ENCODE measurements around the gene SPRR5. TPM values are rescaled to one million over a fixed set of nuclear protein-coding genes. Genes with fewer than 3 reads are reported as not detected.

SPRR5 gene
- total RNA-seq, 1 experiment from 2014 or later = not detected

DNA sequence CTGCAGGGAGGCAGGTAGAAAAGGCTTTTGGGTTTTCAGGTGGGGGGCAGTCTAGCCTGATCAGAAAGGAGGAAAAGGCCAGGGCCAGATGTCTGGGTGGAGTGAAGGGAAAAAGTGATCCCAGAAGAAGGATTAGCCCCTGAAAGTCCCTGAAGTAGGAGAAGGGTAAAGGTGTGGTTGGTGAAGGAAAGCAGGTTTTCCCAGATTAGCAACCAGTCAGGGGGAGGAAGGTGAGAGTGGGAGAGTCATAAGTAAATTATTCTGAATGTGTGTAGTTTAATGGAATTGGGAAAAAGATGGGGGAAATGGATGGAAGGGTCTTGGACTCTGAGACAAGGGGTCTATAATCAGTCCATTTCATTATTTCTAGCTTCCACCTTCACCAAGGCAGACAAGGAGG, 36.2 kb downstream of the SPRR5 start:
- no peak for DNase-seq (ENCODE audit: low read depth)

DNA sequence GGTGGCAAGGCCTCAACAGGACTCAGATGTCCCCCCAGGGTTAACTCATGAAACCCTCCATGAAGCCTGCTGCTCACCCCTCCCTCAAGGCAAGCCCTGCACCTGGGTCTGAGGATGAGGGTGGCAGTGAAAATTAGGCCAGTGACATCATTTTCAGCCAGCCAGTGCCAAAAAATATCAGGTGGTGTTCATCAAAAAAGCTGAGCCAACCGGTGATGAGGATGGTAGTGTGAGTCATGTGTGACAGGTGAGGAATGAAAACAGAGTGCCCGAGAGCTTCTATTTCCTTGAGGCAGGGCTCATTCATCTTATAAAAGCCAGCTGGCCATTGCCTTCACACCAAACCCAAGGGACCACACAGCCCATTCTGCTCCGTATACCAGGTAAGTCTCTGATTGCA, 36.7 kb downstream of the SPRR5 start, which contains the start of gene SPRR1A:
Gene SPRR1A (plus strand): TSS at position 339 of the 400 bp plus-strand sequence. CDS start 1,150 bp downstream, outside the sequence.
- DNase-seq (ENCODE audit: low read depth) = no peak

DNA sequence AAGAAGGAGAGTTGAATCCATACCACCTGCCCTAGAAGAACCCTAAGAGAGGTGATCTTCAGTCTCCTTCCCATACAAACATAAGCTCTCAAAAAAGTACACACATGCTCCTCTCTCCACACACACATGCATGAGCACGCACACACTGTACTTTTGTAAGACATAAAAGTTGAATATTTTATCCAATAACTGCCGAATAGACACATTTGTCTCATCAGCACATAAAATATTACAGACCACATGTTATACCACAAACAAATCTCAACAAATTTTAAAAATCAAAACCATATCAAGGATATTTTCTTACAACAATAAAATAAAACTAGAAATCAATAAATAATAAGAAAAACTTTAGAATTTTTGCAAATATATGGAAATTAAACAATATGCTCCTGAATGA, 39.6 kb downstream of the SPRR5 start:
- DNase-seq (ENCODE audit: low read depth) = no peak

DNA sequence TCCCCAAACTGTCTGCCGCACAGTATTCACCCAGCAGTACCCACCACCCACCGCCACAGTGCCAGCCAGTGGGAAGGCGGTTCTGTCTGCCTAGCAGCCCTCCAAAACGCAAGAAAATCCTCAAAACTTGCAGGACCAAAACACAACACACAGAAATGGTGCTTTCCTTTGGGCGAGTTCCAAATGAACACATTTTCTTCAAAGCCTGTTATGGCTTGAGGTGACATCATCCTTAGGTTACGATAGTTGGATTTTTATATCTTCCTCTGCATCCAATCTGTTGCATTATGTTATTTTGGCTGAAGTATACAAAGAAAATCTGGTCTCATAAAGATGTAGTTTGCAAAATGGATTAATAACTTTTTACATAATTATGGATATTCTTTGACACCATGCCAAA, 46.2 kb downstream of the SPRR5 start:
- no peak for DNase-seq (ENCODE audit: low read depth)

DNA sequence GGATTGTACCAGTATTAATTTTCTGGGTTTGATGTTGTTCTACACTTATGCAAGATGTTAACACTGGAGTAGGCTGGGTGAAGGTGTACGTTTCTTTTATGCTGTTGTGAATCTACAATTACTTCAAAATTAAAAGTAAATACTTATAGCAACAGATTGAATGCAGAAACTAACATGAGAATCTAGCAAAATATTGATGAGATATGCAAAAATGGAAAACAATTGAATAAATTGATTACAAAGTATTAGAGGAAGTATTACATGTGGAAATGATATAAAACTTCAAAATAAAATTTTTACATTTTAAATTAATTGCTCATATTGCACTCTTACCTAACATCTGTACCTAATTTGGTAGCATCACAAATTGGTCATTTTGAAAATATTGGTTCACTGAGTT, 48.8 kb downstream of the SPRR5 start:
- no peak for DNase-seq (ENCODE audit: low read depth)

DNA sequence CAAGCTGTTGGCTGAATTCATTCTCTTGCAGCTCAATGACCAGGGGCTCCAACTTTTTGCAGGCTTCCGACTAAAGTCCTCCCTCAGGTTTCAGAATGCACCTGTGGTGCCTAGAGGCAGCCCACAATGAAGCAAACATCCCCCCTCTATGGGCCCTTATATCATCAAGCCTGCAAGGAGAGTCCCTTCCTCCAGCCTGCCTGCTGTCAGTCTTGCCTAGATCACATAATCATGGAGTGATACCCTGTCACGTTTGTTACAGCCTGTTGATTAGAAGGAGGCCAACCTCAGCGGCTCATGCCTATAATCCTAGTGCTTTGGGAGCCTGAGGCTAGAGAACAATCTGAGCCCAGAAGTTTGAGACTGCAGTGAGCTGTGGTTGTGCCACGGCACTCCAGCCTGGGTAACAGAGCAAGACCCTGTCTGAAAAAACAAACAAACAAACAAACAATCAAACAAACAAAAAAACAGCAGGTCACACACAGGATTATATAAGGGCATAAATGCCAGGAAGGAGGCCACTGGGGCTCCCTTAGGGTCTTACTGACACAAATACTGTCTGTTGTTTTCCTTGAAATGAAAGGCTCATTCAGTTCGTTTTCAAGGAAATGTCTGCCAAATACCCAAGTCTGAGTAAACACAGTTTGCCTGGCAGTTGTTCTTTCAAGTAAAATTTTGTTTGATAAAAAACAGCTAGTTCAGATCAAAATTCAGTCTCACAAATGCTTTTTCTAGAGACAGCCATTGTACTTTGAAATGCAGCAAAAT, 49.8 kb downstream of the SPRR5 start:
- no peak for DNase-seq (ENCODE audit: low read depth)

DNA sequence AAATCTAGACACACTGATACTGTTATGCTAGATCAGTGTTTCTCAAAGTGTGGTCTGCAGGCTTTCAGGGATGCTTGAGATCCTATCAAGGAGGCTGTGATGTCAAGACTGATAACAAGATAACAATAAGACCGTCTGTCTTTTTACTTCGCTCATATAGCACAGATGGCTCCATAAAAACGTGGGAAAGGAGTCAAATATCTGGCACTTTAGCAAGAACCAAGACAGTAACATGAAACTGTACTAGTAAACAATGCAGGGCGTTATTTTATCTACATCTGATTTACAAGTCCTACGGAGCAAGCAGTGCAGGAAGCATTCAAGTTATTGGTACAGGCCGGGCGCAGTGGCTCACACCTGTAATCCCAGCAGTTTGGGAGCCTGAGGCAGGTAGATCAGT, 50.9 kb downstream of the SPRR5 start:
- DNase-seq (ENCODE audit: low read depth) = no peak

DNA sequence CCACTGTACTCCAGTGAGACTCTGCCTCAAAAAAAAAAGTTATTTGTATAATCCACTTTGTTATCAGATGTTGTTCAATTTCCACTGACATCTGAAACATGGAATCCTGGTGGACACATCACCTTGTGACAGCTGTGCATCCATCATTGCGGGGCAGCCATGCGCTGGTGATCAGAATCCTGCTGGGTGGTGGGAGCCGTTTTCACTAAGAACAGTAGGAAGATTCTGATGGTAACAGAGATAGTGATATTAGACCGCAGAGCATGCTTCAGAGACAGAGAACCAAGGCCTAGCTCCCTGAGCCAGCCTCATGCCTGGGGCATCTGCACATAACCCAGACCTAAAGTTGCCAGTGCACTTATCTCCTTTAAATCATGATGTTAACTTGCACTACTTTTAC, 51.5 kb downstream of the SPRR5 start:
- DNase-seq (ENCODE audit: low read depth) = no peak

Other genes starting within 250 kb of the SPRR5 start
- not detected in 2 replicates for gene LCE2A, start 248.9 kb upstream of the SPRR5 start, total RNA-seq (2014; rRNA removed; shearing (Covaris generic))
- gene LCE4A, start 239.0 kb upstream of the SPRR5 start, total RNA-seq (2014; rRNA removed; shearing (Covaris generic)) = not detected in 2 replicates
- gene KPRP, start 189.2 kb upstream of the SPRR5 start, total RNA-seq (2014; rRNA removed; shearing (Covaris generic)) = not detected in 2 replicates
- not detected in 2 replicates for gene LCE1F, start 172.1 kb upstream of the SPRR5 start, total RNA-seq (2014; rRNA removed; shearing (Covaris generic))
- gene LCE1E, start 160.9 kb upstream of the SPRR5 start, total RNA-seq (2014; rRNA removed; shearing (Covaris generic)) = not detected in 2 replicates
- gene LCE1D, start 150.5 kb upstream of the SPRR5 start, total RNA-seq (2014; rRNA removed; shearing (Covaris generic)) = not detected in 2 replicates
- not detected in 2 replicates for gene LCE1C, start 140.6 kb upstream of the SPRR5 start, total RNA-seq (2014; rRNA removed; shearing (Covaris generic))
- not detected in 2 replicates for gene LCE1B, start 135.2 kb upstream of the SPRR5 start, total RNA-seq (2014; rRNA removed; shearing (Covaris generic))
- gene LCE1A, start 119.7 kb upstream of the SPRR5 start, total RNA-seq (2014; rRNA removed; shearing (Covaris generic)) = not detected in 2 replicates
- not detected in 2 replicates for gene LCE6A, start 104.3 kb upstream of the SPRR5 start, total RNA-seq (2014; rRNA removed; shearing (Covaris generic))
- gene LCE7A, start 87.2 kb upstream of the SPRR5 start, total RNA-seq (2014; rRNA removed; shearing (Covaris generic)) = not detected in 2 replicates
- not detected in 2 replicates for gene SMCP, start 68.9 kb upstream of the SPRR5 start, total RNA-seq (2014; rRNA removed; shearing (Covaris generic))
- gene IVL, start 38.7 kb upstream of the SPRR5 start, total RNA-seq (2014; rRNA removed; shearing (Covaris generic)) = not detected in 2 replicates
- not detected in 2 replicates for gene SPRR4, start 23.4 kb downstream of the SPRR5 start, total RNA-seq (2014; rRNA removed; shearing (Covaris generic))
- not detected in 2 replicates for gene SPRR1A, start 36.9 kb downstream of the SPRR5 start, total RNA-seq (2014; rRNA removed; shearing (Covaris generic))
- gene SPRR3, start 54.5 kb downstream of the SPRR5 start, total RNA-seq (2014; rRNA removed; shearing (Covaris generic)) = not detected in 2 replicates
- gene SPRR1B, start 84.0 kb downstream of the SPRR5 start, total RNA-seq (2014; rRNA removed; shearing (Covaris generic)) = not detected in 2 replicates
- gene SPRR2D, start 93.9 kb downstream of the SPRR5 start, total RNA-seq (2014; rRNA removed; shearing (Covaris generic)) = not detected in 2 replicates
- not detected in 2 replicates for gene SPRR2A, start 110.3 kb downstream of the SPRR5 start, total RNA-seq (2014; rRNA removed; shearing (Covaris generic))
- not detected in 2 replicates for gene SPRR2B, start 124.4 kb downstream of the SPRR5 start, total RNA-seq (2014; rRNA removed; shearing (Covaris generic))
- gene SPRR2E, start 147.3 kb downstream of the SPRR5 start, total RNA-seq (2014; rRNA removed; shearing (Covaris generic)) = not detected in 2 replicates
- not detected in 2 replicates for gene SPRR2F, start 166.3 kb downstream of the SPRR5 start, total RNA-seq (2014; rRNA removed; shearing (Covaris generic))
- gene SPRR2G, start 203.7 kb downstream of the SPRR5 start, total RNA-seq (2014; rRNA removed; shearing (Covaris generic)) = not detected in 2 replicates

Data from RPMI7951 (cell line).